DMS53 treated with DMSO at 0.1 percent for 48 hours (cell line): ENCODE data around the gene MRFAP1L1.
"Not testable (repeated sequence)": the region's sequence is repeated elsewhere in the genome, so short reads cannot be mapped to it uniquely, and the experiment has no call there.

Source experiments
- DNase-seq: peaks from one replicate; lab custom pipeline; 2025; ENCODE audit not compliant: unreplicated experiment; lab: John Stamatoyannopoulos, UW

Gene MRFAP1L1

DNA sequence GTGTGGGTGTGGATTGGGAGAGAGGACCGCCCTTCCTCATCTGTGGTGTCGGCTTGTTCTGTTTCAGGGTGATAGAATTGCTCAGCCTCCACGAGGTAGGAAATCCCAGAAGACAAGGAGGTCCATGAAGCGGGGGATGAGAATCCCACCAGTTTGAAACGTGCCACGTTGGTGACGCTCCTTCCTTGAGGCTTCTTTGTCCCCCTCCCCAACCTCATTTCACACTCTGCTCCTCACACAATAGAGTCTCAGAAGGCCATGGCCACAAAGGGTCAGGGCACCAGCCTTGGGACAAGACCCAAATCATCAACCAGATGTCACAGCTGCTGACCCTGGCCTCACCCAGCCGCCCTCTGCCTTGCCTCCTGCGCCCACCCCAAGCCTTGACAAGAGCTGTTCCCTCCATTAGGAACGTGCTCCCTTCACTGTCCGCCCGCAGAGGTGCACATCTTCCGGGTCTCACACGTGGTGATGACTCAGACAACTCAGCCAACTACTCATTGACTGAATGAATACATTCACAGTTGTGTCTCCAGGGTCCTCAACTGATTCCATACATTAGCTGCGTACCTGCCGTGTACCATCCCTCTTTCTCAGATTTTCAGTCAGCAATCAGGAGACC is 24.6 kb upstream of the MRFAP1L1 start:
- no peak for DNase-seq

DNA sequence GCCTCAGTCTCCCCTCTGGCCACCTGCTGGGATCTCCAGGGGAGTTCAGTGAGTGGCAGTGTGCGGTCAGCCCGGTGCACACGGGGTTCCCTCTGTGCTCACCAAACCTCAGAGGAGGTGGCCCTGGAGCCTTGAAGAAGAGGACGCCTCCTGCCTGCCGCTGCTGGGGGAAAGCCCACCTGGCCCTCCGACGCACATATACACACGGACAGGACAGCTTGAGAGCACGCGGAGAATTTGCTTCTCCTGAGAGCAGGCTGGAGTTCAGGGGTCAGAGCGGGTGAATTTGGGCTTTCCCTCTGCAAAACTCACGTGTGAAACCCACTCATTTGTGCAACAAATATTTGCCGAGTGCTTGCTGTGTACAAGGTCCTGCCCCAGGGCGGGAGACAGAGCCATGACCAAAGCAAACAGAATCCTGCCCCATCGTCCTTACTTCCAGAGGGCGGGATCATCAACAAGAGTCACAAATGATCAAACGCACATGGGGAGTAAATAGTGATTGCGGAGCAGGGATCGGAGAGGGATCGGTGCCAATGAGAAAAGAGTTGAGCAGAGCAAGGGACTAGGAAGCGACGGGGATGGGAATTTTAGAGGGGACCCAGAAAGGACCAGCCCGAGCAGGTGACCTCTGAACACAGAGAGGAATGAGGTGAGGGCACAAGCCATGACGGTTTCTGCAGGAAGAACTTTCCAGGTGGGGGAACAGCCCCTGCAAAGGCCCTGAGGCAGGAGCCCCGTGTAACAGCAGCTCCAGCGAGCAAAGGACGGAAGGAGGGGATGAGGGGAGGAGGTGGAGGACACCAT is 23.9 kb upstream of the MRFAP1L1 start:
- DNase-seq, result no peak

DNA sequence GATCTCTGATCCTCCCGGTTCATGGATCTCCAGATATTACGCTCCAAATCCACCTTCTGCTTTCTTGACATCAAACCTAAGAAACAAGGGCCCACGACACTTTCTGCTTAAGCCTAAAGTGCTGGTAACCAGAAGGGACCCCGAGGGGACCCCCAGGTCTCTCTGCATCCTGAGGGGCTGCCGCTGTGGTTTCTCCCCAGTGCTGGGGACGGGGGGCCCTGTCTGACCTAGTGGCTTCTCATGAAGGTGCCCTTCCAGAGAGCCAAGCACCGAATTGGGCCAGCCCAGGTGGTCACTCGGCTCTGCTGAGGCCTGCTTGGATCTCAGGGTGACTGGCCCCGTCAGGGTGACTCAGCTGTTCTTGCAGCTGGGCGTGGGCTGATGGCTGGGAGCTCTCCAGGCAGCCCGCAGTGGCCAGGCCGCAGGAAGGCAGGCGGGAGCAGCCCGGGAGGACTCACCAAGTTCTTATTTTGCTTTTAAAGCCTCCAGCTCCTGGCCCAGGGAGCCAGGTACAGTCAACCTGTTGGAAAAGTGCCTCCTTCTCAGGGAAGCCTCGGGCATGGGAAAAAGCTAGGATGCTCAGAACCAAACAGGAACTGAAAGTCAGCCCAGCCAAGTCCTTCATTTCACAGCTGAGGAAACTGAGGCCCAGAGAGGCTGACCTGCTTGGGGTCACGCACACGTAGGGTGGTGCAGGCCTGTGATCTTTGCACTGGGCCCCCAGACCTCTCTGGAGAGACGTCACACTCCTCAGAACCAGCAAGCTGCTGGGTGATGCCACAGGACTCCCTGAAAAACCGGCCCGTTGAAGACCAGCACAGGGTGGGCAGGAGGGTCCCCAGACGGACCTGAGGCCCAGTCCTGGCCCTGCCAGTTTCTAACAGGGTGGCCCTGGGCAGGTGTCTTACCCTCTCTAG is 23.0 kb upstream of the MRFAP1L1 start:
- peak; percentile 63 for DNase-seq

DNA sequence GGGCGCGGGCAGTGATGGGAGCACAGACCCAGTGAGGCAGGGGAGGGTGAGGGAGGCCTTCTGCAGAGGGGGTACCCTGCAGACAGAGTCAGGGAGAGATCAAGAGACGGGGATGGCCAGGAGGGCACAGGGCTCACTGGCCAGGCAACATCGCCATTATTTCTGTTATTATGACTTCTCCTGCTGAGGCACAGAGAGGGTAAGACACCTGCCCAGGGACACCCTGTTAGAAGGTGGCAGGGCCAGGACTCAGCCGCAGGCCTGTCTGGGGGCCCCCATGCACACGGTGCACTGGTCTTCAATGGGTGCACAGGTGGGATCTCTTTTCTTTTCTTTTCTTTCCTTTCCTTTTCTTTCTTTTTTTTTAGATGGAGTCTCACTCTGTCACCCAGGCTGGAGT is 22.1 kb upstream of the MRFAP1L1 start:
- no peak for DNase-seq

DNA sequence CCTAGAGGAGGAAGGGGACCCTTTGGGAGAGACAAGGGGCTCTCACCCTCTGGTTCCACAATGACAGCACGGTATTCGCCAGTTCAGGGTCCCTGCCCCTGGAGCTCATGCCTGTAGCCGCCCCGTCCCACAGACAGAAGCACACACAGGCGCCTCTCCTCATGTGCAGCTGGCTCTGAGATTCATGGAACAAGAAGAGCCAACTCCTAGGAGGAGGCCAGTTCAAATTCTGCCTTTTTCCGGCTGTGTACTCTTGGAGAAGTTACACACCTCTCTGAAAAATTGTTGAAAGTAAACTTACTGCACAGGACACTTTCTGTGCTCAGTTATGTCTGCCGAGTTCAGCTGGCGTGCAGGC is 21.6 kb upstream of the MRFAP1L1 start:
- no peak for DNase-seq

DNA sequence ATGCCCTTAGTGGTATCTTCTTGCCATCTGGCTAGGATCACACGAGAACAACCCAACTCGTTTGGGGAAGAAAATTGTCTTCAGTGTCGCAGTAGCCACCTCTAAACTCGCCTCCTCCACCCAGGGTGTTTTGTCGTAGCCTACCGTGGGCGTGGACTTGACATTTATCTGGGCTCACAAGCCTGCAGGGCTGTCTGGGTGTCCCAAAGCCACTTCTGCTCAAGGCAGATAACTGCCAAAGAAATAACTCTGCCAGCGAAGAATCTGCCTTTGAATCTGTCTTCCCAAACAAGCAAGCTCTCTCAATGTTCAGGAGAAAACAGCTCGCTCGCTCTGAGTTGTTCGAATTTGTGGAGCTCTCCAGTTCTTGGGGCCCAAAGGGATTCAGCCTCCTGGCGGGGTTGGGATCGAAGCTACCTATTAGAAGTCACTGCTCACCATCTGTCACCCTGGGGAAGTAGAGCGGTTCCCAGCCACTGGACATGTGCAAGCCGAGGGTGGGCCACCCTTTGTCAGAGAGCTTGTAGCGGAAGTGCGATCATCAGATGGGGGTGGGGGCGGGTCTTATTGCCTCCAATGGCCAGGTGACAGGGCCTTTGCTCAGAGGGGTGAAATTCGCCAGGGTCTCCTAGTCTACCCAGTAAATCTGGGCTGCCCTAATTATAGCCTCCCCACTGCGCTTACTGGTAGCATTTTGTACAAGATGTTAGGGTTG is 21.1 kb upstream of the MRFAP1L1 start:
- no peak for DNase-seq

DNA sequence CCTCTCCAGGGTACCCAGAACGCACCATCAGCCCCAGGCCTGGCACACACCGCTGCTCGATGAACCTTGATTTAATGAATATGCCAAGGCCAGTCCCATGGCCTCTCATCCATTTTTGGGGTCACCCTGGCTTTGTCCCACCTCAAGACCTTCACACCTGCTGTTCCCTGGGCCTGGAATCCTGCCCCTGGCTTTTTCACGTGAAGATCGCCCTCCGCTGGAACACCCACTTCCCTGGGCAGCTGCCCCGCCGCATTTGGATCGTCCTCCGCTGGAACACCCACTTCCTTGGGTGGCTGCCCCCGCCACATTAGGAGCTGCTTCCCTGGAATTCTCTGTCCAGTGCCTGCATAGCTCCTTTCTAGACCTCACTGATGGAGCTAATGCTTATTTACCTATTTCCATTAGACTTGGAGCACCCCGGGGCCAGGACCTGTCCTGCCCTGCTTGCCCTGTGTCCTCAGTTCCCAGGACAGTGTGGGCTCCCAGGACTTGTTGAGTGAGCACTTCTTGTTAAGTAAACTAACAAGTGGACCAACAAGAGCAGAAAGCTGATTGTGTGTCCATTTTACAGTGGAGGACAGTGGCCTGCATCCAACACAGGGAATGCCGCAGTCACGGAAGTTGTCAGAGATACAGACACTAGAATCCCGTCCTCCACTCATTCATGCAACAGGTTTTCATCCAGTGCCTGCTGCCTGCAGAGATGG is 18.8 kb upstream of the MRFAP1L1 start:
- DNase-seq, result no peak

DNA sequence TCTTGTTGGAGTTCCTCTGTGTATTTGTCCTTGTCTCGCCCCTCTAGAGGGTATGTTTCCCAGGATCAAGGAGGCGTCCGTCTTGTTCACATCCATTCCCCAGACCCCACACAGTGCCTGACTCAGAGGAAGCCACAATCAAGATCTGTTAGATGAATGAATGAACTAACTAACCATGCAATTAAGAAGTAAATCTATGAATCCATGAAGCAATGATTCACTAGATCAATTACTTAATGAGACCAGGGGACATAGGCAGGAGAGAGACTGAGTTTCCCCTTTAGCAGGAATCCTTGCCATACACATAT is 18.2 kb upstream of the MRFAP1L1 start:
- no peak for DNase-seq

DNA sequence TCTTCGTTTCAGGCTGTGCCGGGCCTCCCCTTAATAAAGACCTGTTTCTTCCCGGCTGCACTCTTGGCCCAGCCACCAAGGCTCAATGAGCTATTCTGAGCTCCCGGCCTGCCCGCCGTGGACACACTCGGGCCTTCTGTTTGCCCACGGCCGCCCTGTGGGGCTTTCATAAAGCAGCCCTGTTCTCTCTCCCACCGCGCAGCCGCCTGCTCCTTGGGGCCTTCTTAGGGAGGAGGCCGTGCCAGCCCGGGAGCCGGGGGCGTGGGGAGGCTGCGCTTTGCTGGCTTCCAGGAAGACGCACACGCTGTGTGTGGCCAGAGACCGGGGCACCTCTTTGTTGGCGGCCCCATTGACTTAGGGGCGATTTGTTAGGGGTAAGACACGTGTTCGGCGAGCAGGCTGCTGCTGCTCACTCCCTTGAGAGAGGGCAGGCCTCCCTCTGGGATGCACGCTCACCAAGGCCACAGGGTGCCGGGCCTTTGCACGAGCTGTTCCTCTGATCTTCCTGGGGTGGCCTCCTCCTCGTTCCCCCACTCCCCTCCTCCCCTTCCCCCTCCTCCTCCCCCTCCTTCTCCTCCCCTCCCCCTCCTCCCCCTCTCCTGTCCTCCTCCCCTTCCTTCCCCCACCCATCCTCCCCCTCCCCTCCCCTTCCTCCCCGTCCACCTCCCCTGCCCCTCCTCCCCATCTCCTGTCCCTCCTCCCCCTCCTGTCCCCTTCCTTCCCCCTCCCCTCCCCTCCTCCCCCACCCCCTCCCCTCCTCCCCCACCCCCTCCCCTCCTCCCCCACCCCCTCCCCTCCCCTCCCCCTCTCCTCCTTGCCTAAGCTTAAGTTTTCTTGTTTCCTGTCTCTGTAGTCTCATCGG is 17.6 kb upstream of the MRFAP1L1 start:
- DNase-seq, result no peak

DNA sequence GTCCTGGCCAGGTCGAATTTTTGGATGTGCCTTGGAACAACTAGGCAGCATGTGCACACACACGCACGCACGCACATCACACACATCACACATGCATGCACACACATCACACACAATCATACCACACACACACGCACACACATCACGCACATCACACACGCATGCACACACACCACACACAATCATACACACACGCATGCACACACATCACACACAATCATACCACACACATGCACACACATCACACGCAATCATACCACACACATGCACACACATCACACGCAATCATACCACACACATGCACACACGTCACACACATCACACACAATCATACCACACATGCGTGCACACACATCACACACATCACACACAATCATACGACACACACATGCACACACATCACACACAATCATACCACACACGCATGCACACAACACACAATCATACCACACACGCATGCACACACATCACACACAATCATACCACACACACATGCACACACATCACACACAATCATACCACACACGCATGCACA is 15.8 kb upstream of the MRFAP1L1 start:
- not testable (repeated sequence) for DNase-seq

DNA sequence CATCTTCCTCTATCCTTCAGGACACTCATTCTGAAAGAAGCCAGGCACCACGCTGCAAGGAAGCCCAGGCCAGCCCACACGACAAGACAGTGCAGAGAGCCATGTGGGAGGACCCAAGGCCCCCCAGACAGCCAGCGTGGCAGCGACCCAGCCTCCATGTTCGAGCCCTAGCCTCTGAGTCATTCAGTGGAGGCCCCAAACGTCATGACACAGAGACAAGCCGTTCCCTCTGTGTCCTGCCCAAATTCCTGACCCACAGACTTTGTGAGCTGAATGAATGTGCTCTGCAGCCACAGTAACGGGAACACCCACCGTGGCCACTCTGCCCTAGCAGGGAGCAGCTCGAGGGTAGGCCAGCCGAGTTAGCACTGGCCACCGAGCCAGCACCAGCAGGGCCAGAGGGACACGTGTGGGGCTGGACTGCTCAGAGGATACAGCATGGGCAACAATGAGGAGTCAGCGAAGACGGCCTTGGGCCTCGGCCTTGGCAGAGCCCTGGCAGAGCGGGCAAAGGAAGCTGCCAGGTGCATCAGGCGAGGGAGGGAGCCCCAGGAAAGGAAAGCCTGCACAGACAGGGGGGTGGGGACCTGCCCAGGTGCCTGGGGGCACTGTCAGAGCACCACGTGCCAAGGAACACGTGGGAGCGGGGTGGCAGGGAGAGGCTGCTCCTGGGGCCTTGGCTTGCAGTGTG is 14.9 kb upstream of the MRFAP1L1 start:
- DNase-seq, result no peak

DNA sequence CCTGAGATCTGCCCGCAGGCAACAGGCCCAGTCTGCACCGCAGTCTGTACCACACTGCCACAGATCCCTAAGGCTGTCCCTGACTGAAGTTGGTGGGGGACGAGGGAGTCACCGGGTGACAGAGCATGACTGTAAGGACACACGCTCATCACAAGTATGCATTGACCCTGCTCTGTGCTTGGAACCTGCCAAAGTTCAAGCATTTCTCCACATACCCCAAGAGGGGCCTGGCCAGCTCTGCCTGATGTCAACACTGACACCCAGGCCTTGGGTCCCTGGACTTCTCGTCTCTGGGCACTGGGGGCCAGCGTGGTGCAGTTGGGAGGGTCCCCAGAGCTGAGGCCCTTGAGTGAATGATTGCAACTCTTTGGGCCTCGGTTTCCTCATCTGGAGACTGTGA is 14.2 kb upstream of the MRFAP1L1 start:
- DNase-seq, result no peak

DNA sequence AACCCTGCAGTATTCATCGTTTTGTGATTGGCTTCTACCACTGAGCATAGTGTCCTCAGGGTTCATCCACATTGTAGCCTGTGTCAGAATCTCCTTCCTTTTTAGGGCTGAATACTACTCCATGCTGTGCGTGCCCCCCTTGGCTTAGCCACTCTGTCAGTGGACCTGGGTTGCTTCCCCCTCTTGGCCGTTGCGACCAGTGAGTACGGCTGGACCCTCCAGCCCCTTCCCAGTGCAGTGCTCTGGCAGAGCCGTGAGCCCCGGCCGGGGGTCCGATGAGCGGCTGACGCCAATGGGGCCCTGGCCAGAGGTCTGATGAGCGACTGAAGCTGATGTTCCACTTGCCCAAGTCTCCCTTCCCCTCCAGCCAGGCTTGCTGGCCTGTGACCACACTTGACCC is 13.2 kb upstream of the MRFAP1L1 start:
- DNase-seq, result no peak

DNA sequence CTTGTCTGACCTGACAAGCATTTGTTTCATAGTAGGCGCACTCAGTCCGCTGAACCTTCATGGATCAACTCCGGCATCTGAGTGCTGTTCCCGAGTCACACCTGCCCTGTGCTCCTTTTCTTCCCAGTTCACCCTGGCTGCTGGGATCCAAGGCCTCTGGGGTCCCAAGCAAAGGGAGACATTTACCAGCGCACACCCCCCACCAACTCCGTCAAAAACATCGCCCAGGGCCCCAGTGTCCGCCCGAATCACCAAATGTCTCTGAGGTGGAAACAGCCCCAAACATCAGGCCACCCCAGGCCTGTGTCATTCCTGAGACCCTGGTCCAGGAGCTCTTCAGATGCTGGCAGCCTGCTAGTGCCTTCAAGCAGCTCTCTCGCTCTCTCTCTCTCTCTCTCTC is 11.5 kb upstream of the MRFAP1L1 start:
- no peak for DNase-seq

DNA sequence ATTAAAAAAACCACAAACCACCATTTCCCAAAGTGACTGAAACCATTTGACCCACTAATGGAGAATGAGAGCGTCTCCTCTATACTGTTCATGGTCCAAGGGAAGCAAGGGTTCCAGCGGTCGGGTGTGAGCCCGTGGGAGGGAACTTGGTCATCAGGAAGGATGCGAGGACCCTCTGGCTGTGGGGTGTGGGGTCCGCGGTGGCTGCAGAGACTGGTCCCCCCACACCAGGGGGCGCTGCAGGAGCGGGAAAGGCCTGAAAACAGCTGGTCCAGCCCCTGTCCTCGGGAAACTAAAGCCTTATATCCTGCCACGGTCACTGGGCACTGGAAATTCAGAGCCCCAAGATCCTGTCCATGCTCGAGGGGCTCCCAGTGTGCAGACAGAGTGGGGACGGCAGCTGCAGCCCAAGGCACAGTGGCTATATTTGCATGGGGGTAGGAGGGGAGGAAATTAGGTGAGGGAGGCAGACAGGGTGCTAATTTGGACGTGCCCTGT is 10.6 kb upstream of the MRFAP1L1 start:
- peak; percentile 70 for DNase-seq

DNA sequence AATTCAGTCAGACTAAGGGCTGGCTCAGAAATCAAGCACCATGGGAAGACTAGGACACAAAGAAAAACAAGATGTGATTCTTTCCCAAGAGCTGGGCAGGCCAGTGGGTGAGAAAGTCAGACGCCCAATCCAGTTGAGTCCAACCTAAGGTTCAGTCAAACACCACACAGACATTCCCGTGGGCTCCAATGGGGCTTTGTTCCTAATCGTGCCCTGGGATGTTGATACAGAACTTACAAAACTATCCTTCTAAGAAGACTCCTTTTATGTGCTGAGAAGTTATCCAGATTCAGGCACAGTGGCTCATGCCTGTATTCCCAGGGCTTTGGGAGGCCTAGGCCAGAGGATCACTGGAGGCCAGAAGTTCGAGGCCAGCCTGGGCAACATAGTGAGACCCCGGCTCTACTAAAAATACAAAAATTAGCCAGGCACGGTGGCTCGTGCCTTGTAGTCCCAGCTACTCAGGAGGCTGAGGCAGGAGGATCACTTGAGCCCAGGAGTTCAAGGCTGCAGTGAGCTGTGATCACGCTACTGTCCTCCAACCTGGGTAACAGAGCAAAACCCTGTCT is 10.0 kb upstream of the MRFAP1L1 start:
- DNase-seq, result no peak

DNA sequence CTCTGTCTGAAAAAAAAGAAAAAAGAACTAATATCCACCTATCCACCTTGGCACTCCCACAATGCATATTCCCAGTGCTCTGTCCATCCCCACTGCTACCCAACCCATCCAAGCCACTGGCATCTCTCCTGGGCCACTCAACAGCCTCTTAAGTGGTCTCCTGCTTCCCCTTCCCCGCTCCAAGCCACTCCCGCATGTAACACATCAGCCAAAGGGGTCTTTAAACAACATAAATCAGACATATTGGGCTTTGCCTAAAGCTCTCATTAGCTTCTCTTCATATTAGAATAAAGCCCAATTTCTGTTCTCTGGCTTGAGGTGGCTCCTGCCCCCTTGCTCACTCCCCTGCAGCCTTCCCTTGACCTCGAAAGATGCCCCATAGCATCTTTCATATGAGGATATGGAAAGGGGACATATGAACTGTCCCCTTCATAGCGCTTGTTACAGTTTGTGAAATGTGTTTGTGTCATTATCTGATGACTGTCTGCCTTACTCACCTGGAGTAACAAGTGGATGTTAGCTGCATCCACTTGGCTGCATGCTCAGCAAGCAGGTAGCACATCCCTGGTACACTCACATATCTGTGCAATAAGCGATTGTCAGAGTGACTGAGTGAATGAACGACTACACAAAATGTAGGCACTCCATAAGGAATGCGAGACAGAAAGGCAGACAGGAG is 9.4 kb upstream of the MRFAP1L1 start:
- DNase-seq, result no peak
